Measurements from ENCODE around the gene CATSPERB.

The CATSPERB gene

DNA sequence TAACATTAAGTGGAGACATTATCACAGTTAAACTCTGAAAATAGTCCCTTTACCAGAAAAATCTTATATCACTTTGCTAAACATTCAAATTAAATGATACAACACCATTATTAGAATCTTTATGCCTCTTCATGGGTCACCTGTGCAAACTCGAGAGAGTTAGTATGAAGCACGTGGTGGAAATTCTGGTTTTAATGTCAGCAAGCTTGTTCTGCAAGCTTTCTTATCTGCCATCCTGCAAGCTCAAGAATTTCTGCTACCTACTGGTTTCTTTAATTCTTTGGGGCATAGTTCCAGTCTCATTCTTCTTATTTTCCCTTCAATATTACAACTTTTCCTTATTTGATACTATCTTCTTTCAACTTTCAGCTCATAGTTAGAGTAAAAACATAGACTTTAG is 868 bp downstream of the CATSPERB start:
- Histone ChIP-seq H3K9ac (ENCODE audit: low read length) (no peak overlapping the region), H3K4me1 (ENCODE audit: control insufficient read depth, insufficient read depth, low read length) (peaks cover 7% of the 10 kb centered on the region), H3K27me3 (ENCODE audit: control insufficient read depth, insufficient read depth, low read length) (no peaks in the 10 kb centered on the region), H3K4me3 (ENCODE audit: low read length) (no peak overlapping the region), H3K9me3 (ENCODE audit: control insufficient read depth, low read length) (no peaks in the 10 kb centered on the region), H3K36me3 (ENCODE audit: control insufficient read depth, insufficient read depth, low read length) (no peaks in the 10 kb centered on the region)

GRCh38 chr14:91729756-91730155 is 2.1 kb downstream of the CATSPERB start:
- Histone ChIP-seq H3K9ac (ENCODE audit: low read length) (no peak overlapping the region), H3K36me3 (ENCODE audit: control insufficient read depth, insufficient read depth, low read length) (no peaks in the 10 kb centered on the region), H3K27me3 (ENCODE audit: control insufficient read depth, insufficient read depth, low read length) (no peaks in the 10 kb centered on the region), H3K9me3 (ENCODE audit: control insufficient read depth, low read length) (no peaks in the 10 kb centered on the region), H3K4me1 (ENCODE audit: control insufficient read depth, insufficient read depth, low read length) (peaks cover 7% of the 10 kb centered on the region), H3K4me3 (ENCODE audit: low read length) (no peak overlapping the region)

DNA sequence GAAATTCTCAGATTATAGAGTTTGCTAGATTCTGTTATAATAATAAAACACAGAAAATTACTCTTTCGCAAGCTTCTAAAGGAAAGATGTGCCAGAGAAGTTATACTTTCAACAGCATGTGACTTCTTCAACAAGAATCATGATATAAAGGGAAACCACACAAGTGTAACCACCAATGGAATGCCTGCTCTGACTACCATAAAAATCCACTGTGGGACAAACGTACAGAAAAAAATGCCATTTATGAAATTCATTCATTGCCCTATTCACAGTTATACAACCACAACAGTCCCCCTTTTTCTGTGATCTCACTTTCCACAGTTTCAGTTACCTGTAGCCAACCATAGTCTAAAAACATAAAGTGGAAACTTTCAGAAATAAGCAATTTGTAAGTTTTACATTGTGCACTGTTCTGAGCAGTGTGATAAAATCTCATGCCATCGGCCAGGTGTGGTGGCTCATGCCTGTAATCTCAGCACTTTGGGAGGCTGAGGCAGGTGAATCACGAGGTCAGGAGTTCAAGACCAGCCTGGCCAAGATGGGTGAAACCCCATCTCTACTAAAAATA is 3.2 kb downstream of the CATSPERB start:
- no peaks in the 10 kb centered on the region for H3K27me3 ChIP-seq (ENCODE audit: control insufficient read depth, insufficient read depth, low read length)
- H3K36me3 ChIP-seq (ENCODE audit: control insufficient read depth, insufficient read depth, low read length), result no peaks in the 10 kb centered on the region
- no peaks in the 10 kb centered on the region for H3K9me3 ChIP-seq (ENCODE audit: control insufficient read depth, low read length)
- H3K4me1 ChIP-seq (ENCODE audit: control insufficient read depth, insufficient read depth, low read length), result peaks cover 7% of the 10 kb centered on the region
- no peak overlapping the region for H3K4me3 ChIP-seq (ENCODE audit: low read length)
- no peak overlapping the region for H3K9ac ChIP-seq (ENCODE audit: low read length)

DNA sequence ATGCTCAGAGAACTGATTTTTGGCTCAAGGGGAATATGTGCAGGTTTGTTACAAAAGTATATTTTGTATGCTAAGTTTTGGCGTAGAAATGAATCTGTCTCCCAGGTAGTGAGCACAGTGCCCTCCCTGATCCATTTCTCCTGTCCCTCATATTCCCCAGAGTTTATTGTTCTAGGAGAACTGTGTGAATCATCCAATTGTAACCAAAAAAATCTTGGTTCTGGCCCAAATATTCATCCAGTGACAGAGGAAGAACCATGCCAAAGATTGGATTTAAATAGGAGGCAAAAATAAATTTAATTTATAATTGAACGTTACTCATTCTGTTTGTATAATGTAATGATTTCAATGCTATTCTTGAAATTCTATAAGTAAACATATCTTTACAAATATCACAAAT is 4.8 kb downstream of the CATSPERB start:
- peaks cover 7% of the 10 kb centered on the region for H3K4me1 ChIP-seq (ENCODE audit: control insufficient read depth, insufficient read depth, low read length)
- H3K9me3 ChIP-seq (ENCODE audit: control insufficient read depth, low read length), result no peaks in the 10 kb centered on the region
- H3K4me3 ChIP-seq (ENCODE audit: low read length), result no peak overlapping the region
- no peak overlapping the region for H3K9ac ChIP-seq (ENCODE audit: low read length)
- no peaks in the 10 kb centered on the region for H3K27me3 ChIP-seq (ENCODE audit: control insufficient read depth, insufficient read depth, low read length)
- no peaks in the 10 kb centered on the region for H3K36me3 ChIP-seq (ENCODE audit: control insufficient read depth, insufficient read depth, low read length)

DNA sequence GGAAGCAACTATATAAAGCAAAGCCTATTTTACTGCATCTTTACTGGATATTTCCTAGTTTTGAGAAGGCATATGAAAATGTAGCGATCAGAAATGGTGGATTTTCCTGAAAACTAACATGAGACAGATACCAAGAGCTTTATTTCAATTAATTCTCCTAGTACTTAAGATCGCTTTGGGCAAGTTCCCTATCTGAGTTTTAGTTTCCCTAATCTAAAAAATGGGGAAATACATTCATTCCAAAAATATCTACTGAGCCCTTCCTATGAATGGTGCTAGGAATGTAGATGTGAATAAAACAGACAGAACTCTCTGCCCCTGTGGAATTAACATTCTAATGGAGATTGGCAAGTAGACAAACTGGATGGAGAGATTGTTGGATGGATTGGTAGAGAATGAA is 8.4 kb downstream of the CATSPERB start:
- Histone ChIP-seq H3K36me3 (ENCODE audit: control insufficient read depth, insufficient read depth, low read length) (no peaks in the 10 kb centered on the region), H3K4me1 (ENCODE audit: control insufficient read depth, insufficient read depth, low read length) (no peaks in the 10 kb centered on the region), H3K9me3 (ENCODE audit: control insufficient read depth, low read length) (no peaks in the 10 kb centered on the region), H3K4me3 (ENCODE audit: low read length) (no peak overlapping the region), H3K9ac (ENCODE audit: low read length) (no peak overlapping the region), H3K27me3 (ENCODE audit: control insufficient read depth, insufficient read depth, low read length) (no peaks in the 10 kb centered on the region)

DNA sequence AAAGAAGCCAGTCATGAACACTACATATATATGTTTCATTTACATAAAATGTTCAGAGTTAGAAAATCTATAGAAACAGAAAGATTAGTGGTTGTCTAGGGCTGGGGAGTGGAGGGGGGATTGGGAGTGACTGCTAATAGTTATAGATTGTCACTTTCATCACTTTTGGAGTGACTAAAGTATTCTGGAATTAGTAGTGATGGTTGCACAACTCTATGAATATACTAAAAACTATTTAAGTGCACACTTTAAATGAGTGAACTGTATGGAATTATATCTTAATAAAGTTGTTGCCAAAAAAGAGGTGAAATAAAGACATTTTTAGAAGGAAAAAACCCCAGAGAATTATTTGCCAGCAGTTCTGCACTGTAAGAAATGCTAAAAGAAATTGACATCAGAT is 9.5 kb downstream of the CATSPERB start:
- Histone ChIP-seq H3K9me3 (ENCODE audit: control insufficient read depth, low read length) (no peaks in the 10 kb centered on the region), H3K9ac (ENCODE audit: low read length) (no peak overlapping the region), H3K27me3 (ENCODE audit: control insufficient read depth, insufficient read depth, low read length) (no peaks in the 10 kb centered on the region), H3K4me1 (ENCODE audit: control insufficient read depth, insufficient read depth, low read length) (no peaks in the 10 kb centered on the region), H3K4me3 (ENCODE audit: low read length) (no peak overlapping the region), H3K36me3 (ENCODE audit: control insufficient read depth, insufficient read depth, low read length) (no peaks in the 10 kb centered on the region)

DNA sequence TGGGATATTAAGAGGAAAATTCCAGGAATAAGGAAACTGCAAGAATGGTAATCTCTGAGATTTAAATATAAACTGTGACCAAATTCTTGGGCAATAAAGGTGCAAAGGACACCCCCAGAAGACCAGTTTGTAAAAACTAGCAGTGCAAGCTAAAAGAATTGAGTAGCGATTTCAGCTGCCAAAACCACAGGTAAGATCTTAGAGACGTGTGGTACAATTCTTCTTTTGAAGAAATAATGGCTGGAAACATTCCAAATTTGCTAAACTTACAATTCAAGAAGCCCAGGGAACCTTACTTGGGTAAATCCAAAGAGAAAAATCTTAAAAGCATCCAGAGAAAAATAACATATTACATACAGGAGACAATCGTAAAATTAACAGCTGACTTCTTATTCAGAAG is 12.0 kb downstream of the CATSPERB start:
- no peaks in the 10 kb centered on the region for H3K36me3 ChIP-seq (ENCODE audit: control insufficient read depth, insufficient read depth, low read length)
- H3K27me3 ChIP-seq (ENCODE audit: control insufficient read depth, insufficient read depth, low read length), result no peaks in the 10 kb centered on the region
- no peak overlapping the region for H3K9ac ChIP-seq (ENCODE audit: low read length)
- no peaks in the 10 kb centered on the region for H3K4me1 ChIP-seq (ENCODE audit: control insufficient read depth, insufficient read depth, low read length)
- no peaks in the 10 kb centered on the region for H3K9me3 ChIP-seq (ENCODE audit: control insufficient read depth, low read length)
- H3K4me3 ChIP-seq (ENCODE audit: low read length), result no peak overlapping the region

GRCh38 chr14:91716999-91717398 is 14.9 kb downstream of the CATSPERB start:
- Histone ChIP-seq H3K4me1 (ENCODE audit: control insufficient read depth, insufficient read depth, low read length) (no peaks in the 10 kb centered on the region), H3K36me3 (ENCODE audit: control insufficient read depth, insufficient read depth, low read length) (no peaks in the 10 kb centered on the region), H3K9ac (ENCODE audit: low read length) (no peak overlapping the region), H3K4me3 (ENCODE audit: low read length) (no peak overlapping the region), H3K27me3 (ENCODE audit: control insufficient read depth, insufficient read depth, low read length) (no peaks in the 10 kb centered on the region), H3K9me3 (ENCODE audit: control insufficient read depth, low read length) (no peaks in the 10 kb centered on the region)

- Histone ChIP-seq H3K4me3 (ENCODE audit: low read length) (no peak overlapping the region), H3K36me3 (ENCODE audit: control insufficient read depth, insufficient read depth, low read length) (no peaks in the 10 kb centered on the region), H3K9me3 (ENCODE audit: control insufficient read depth, low read length) (no peaks in the 10 kb centered on the region), H3K4me1 (ENCODE audit: control insufficient read depth, insufficient read depth, low read length) (no peaks in the 10 kb centered on the region), H3K27me3 (ENCODE audit: control insufficient read depth, insufficient read depth, low read length) (no peaks in the 10 kb centered on the region), H3K9ac (ENCODE audit: low read length) (no peak overlapping the region)
These were observed 17.1 kb downstream of the CATSPERB start for GRCh38 chr14:91714805-91715204.

DNA sequence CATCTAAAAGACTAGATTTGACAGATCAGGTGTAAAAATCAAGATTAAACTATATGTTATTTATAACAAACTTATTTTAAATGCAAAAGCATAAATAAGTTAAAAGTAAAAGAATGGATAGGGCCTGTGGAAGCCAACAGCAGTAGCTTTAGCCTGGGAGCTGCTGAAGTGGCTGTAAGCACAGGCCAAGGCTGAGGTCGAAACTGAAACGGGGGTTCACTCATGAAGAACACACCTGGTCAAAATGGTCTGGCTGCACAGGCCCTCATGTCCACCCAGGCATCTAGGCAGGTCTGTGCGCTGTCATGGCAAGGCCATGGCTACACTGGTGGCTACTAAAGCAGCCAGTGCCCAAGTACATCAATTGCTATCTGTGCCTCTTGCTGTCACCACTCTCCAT is 23.1 kb downstream of the CATSPERB start:
- no peaks in the 10 kb centered on the region for H3K4me1 ChIP-seq (ENCODE audit: control insufficient read depth, insufficient read depth, low read length)
- H3K4me3 ChIP-seq (ENCODE audit: low read length), result no peak overlapping the region
- no peak overlapping the region for H3K9ac ChIP-seq (ENCODE audit: low read length)
- H3K9me3 ChIP-seq (ENCODE audit: control insufficient read depth, low read length), result no peaks in the 10 kb centered on the region
- H3K36me3 ChIP-seq (ENCODE audit: control insufficient read depth, insufficient read depth, low read length), result no peaks in the 10 kb centered on the region
- H3K27me3 ChIP-seq (ENCODE audit: control insufficient read depth, insufficient read depth, low read length), result no peaks in the 10 kb centered on the region

DNA sequence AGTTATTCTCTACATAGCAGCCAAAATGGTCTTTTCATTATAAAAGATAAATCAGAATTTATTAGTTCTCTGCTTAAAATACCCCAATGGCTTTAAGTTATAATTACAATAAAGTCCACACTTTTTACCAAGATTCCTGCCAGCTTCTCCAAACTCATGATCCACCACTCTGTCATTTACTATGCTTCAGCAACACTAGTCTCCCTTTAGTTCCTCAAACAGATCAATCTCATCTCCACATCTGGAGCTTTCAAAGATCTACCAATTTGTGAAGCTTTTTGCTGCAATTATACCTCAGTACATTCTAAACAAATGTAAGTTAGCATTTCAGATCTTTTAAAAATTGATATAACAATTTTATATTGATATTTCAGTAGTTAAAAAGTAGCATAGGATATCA is 24.9 kb downstream of the CATSPERB start:
- H3K27me3 ChIP-seq (ENCODE audit: control insufficient read depth, insufficient read depth, low read length), result no peaks in the 10 kb centered on the region
- no peaks in the 10 kb centered on the region for H3K9me3 ChIP-seq (ENCODE audit: control insufficient read depth, low read length)
- H3K4me3 ChIP-seq (ENCODE audit: low read length), result no peak overlapping the region
- no peaks in the 10 kb centered on the region for H3K36me3 ChIP-seq (ENCODE audit: control insufficient read depth, insufficient read depth, low read length)
- H3K4me1 ChIP-seq (ENCODE audit: control insufficient read depth, insufficient read depth, low read length), result no peaks in the 10 kb centered on the region
- H3K9ac ChIP-seq (ENCODE audit: low read length), result no peak overlapping the region

DNA sequence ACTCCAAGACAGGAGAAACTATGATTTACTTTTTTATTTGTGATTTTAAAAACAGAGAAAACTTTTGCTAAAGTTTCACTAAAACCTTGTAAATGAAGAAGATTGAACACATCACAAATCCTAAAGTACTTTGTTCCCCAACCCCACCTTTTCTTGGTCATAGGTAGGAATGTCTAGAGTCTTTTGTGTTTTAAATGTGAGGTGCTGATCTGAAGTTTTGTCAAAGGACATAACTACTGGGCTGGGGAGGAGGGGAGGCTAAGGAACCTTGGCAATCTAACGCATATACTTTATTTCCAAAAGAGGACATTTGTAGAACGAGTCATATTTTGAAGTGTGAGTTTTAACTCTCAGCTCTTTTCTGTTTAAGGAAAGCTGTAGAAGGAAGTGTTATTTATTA is 37.2 kb downstream of the CATSPERB start:
- H3K9me3 ChIP-seq (ENCODE audit: control insufficient read depth, low read length), result no peaks in the 10 kb centered on the region
- H3K9ac ChIP-seq (ENCODE audit: low read length), result no peak overlapping the region
- H3K4me1 ChIP-seq (ENCODE audit: control insufficient read depth, insufficient read depth, low read length), result no peaks in the 10 kb centered on the region
- H3K27me3 ChIP-seq (ENCODE audit: control insufficient read depth, insufficient read depth, low read length), result no peaks in the 10 kb centered on the region
- H3K4me3 ChIP-seq (ENCODE audit: low read length), result no peak overlapping the region
- no peaks in the 10 kb centered on the region for H3K36me3 ChIP-seq (ENCODE audit: control insufficient read depth, insufficient read depth, low read length)

DNA sequence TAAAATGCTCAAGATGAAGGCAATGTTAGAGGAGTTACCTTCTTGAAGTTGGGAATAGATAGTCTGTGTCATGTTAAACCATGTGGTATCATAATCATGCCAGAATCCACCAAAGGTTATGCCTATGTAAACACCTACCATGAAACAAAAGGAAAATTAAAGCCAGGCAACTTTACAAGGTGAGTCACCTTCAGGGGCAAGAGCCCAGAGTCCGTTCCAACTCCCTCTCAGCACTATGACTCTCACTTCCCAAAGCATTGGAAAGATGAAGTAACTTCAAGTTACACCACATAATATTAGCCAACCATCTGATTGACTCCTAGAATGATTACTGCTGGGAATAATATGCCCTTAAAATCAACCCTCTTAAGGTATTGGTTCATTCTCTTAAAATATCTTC is 38.5 kb downstream of the CATSPERB start:
- H3K27me3 ChIP-seq (ENCODE audit: control insufficient read depth, insufficient read depth, low read length), result no peaks in the 10 kb centered on the region

More for the DNA sequence above, 38.5 kb downstream of the CATSPERB start:
- Histone ChIP-seq H3K9ac (ENCODE audit: low read length) (no peak overlapping the region), H3K9me3 (ENCODE audit: control insufficient read depth, low read length) (no peaks in the 10 kb centered on the region), H3K4me1 (ENCODE audit: control insufficient read depth, insufficient read depth, low read length) (no peaks in the 10 kb centered on the region), H3K36me3 (ENCODE audit: control insufficient read depth, insufficient read depth, low read length) (no peaks in the 10 kb centered on the region), H3K4me3 (ENCODE audit: low read length) (no peak overlapping the region)

Measured in mucosa of stomach (tissue), 1 donor.